Right lung (tissue), 5 donors: ENCODE results near the gene ZDHHC8. TPM values are rescaled to one million over a fixed set of nuclear protein-coding genes. Genes with fewer than 3 reads are reported as not detected.

Source experiments
- DNase-seq, 2 donors: peaks; one replicate each; pipeline ENCODE4 v3.0.0-alpha.2; 2013
- polyA plus RNA-seq, 5 donors: library from polyadenylated mRNA; unstranded; fragments of 120-200 nt; gene quantifications; one replicate each; pipeline versions ENCODE4 v1.2.1 to v1.2.3, GENCODE V29; 2013; ENCODE audit warnings: inconsistent platforms in 1 of 5, low replicate concordance in 1 of 5; ENCODE audit not compliant: insufficient read length in 5 of 5, insufficient read depth in 1 of 5

Gene ZDHHC8
- polyA plus RNA-seq, 5 donors: 27.5 to 61.1 (median 46.6) TPM

DNA sequence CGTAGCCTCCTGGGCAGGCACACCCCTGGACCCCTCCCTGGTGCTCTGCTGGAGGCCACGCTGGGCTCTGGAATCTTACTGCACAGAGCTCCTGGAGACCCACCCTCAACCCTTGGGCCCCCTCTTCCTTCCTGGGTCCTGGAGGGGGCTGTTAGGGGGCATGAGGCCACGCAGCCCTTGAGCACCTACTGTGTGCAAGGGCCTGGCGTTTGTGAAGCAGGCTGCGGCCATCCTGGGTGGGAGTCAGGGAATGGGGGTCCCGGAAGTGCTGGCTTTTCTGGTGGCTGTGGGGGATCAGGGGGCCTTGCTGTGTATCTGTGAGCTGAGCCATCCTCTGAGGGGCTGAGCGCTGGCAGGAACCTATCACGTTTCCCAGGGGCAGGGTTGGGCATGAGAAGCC is 60.2 kb downstream of the ZDHHC8 start:
- no peak for DNase-seq

- no peak for DNase-seq
These were observed 60.8 kb downstream of the ZDHHC8 start for GRCh38 chr22:20192293-20192971.

DNA sequence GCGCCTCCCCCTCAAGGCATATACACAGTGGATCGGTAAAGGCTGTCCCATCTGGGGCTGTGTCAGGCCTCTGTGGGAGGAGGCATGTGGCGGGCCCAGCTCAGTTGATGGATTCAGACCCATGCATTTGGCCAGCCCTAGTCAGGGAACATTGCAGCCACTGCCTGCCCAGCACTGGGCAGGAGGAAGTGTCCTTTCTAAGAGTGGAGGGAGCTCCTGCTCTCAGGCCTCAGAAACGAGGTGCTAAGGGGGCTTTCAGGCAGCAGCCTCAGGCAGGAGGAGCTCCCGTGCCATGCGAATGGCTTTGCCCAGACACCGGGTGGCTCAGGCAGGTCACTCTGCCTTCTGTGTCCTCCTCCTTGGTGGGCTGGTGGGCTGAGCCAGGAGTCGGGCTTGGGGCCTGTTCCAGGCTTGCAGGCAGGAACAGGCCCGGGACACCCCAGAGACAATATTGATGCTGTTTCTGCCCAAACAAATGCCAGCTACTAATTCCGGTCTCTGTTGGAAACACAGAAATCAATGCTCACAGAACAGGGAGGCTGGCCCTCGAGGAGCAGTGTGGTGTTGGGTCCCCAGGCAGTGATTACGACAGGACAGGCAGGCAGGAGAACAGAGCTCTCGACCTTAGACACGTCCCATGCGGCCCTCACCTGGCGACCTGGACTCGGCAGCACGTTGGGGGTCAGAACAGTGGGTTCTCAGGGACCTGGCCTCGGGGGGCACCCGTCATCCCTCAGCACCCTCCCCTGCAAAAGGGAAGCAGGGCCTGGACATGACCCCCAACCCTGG is 61.6 kb downstream of the ZDHHC8 start:
- no peak for DNase-seq

DNA sequence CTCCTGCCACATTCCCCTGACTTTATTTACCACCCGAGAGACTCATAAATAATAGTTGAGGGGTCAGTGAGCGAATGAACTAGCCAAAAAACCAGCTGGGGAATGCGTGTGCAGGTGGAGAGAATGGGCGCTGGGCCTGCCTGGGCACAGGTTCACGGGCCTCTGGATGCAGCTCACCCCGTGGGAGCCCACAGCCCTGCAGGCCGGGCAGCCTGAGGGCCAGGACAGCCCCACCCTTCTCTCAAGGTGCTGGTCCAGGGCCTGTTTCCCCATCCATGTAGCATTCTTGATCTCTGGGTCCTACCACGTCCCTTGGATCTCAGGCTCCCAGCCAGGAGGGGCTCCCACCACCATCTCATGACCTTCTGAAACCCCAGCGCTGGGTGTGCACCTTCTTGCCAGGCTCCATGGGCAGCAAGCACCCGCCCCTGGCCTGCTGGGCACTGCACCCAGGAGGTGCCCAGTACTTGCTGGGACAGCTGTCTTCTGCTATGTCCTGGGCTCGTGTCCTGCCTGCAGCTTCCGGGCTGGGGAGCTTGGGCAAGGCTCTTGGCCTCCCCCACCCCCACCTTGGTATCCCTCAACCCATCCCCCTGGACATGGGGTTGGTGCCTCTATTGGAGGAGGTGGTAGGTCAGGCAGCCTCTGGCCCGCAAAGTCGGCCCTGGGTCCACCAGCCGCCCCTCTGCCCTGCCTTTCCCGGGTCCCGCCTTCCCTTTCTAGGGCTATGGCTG is 62.3 kb downstream of the ZDHHC8 start:
- no peak for DNase-seq

DNA sequence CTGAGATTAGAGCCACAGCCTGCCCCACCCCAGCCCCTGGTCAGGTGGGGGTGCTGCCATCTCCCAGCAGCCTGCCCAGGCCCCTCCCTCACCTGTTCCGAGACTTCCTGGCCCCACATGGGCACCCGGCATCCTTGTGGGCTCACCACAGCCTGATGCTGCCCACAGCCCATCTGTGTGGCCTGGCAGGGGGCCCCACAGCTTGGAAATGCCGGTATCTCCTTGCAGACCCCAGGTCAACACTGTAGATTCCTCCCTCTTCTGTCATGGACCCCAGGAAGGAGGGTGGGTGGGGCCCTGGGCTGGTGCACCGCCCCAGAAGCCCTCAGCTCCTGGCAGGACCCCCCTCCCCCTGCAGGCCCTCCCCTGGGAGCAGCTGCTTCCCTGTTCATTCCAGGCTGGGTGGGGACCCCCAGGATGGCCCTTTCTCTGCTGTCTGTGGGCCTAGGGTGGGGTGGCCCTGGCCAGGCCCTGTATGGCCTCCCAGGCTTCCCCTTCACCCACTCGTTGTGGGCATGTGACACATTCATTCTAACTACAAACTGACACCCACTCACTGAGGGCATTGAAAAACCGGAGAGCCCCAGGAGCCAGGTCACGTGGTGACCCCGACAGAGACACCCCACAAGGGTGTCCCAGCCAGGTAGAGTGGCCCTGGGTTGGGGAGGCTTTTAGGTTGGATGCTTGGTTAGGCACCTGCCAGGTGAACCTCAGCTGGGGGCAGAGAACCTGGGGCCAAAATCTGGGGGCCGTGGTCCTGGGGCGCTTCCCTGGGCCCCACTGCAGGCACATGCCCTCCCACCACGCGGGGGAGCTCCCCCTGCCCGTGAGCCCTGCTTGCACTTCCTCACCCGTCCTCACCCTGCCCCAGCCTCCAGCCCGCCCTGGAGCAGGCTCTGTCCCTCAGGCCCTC is 63.3 kb downstream of the ZDHHC8 start:
- no peak for DNase-seq

DNA sequence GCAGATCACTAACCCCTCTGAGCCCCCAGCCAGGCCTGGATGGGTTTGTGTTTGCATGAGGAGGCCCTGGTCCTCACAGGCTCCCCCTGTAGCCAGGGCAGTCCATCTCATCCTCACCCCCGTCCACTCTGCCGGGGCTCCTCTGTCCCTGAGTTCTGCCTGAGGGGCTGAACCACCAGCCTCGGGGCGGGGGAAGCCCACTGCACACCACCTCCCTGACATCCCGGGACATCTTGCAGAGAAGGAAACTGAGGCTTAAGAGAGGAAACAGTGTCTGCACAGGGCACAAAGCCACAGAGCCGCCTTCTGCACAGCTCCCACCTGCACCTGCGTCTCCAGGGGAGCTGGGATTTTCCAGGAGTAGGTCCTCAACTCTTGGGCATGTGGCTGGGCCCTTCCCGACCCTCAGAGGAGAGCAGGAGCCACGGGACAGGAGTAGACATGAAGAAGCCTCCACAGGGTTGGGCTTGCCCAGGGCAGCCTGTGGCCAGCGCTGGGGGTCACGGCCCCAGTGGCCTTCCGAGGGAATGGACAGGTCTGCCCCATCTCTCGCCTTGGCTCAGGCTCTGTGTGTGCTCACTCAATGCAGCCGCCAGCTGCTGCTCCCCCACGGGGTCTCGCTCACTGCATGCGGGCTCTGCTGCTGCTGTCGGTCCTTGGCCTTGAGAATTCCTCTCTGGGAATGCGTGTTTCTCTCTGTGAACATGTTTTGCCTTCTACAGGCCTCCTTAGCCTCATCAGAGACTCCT is 64.7 kb downstream of the ZDHHC8 start:
- DNase-seq: no peak

Other genes with a start within 250 kb of the ZDHHC8 start
- 100 to 1,000 TPM in 2 of 5 donors, 10 to 100 TPM in 3; 60.9 to 134 (median 85.5) TPM for gene COMT, start 190.0 kb upstream of the ZDHHC8 start, polyA plus RNA-seq
- gene TXNRD2, start 190.0 kb upstream of the ZDHHC8 start, polyA plus RNA-seq: 10 to 100 TPM; 15.4 to 21.5 (median 19.1) TPM
- gene ARVCF, start 115.0 kb upstream of the ZDHHC8 start, polyA plus RNA-seq: 10 to 100 TPM; 18.4 to 46.1 (median 24.7) TPM
- gene TANGO2, start 110.7 kb upstream of the ZDHHC8 start, polyA plus RNA-seq: 10 to 100 TPM in 4 of 5 donors, 1 to 10 TPM in 1; 9.9 to 15.3 (median 13.5) TPM
- 10 to 100 TPM; 42.6 to 50.7 (median 45.2) TPM for gene DGCR8, start 51.6 kb upstream of the ZDHHC8 start, polyA plus RNA-seq
- gene RANBP1, start 15.7 kb upstream of the ZDHHC8 start, polyA plus RNA-seq: 100 to 1,000 TPM; 140 to 189 (median 161) TPM
- gene TRMT2A, start 14.6 kb upstream of the ZDHHC8 start, polyA plus RNA-seq: 10 to 100 TPM; 28.8 to 64.0 (median 46.4) TPM
- gene CCDC188, start 19.3 kb downstream of the ZDHHC8 start, polyA plus RNA-seq: 1 to 10 TPM; 1.4 to 2.9 (median 1.8) TPM
- 10 to 100 TPM in 1 of 5 donors, 1 to 10 TPM in 4; 4.2 to 11.9 (median 4.9) TPM for gene RTN4R, start 136.5 kb downstream of the ZDHHC8 start, polyA plus RNA-seq
- 10 to 100 TPM; 40.9 to 69.8 (median 50.9) TPM for gene DGCR6L, start 188.3 kb downstream of the ZDHHC8 start, polyA plus RNA-seq